Astrocyte (in vitro differentiated cells and primary cell): ENCODE data around the gene TLR9. TPM values are rescaled to one million over a fixed set of nuclear protein-coding genes. Genes with fewer than 3 reads are reported as not detected.

Source experiments
- DNase-seq: peaks from one replicate; pipeline ENCODE4 v3.0.0-alpha.2; 2010; ENCODE audit warnings: low read depth
- FAIRE-seq: peaks from 2 replicates; lab custom pipeline; 2011; peaks lifted over from hg19 to GRCh38; lab: Jason Lieb, UNC
- H2AFZ ChIP-seq: 2 replicates; pipeline ENCODE4 v1.6.0; 2012; ENCODE audit warnings: low read depth, low read length, inconsistent platforms
- H3K27ac ChIP-seq: 2 replicates; pipeline ENCODE4 v1.5.1; 2011; ENCODE audit warnings: low read depth, low read length, inconsistent platforms
- H3K27me3 ChIP-seq: 2 replicates; pipeline ENCODE4 v1.6.0; 2011; ENCODE audit warnings: low read length, inconsistent platforms; ENCODE audit not compliant: insufficient read depth
- H3K36me3 ChIP-seq: 2 replicates; pipeline ENCODE4 v1.5.1; 2011; ENCODE audit warnings: low read length, inconsistent platforms; ENCODE audit not compliant: insufficient read depth
- H3K4me1 ChIP-seq: 2 replicates; pipeline ENCODE4 v1.5.1; 2011; ENCODE audit warnings: low read length, inconsistent platforms; ENCODE audit not compliant: insufficient read depth
- H3K4me2 ChIP-seq: 2 replicates; pipeline ENCODE4 v1.6.0; 2012; ENCODE audit warnings: low read length, inconsistent platforms
- H3K4me3 ChIP-seq: 2 replicates; pipeline ENCODE4 v1.5.1; 2011; ENCODE audit warnings: low read depth, mild to moderate bottlenecking, low read length, inconsistent platforms; ENCODE audit not compliant: insufficient read depth
- H3K79me2 ChIP-seq: 2 replicates; pipeline ENCODE4 v1.6.0; 2012; ENCODE audit warnings: mild to moderate bottlenecking, low read length, inconsistent platforms; ENCODE audit not compliant: insufficient read depth
- H3K9ac ChIP-seq: 2 replicates; pipeline ENCODE4 v1.6.0; 2012; ENCODE audit warnings: mild to moderate bottlenecking, low read length, inconsistent platforms
- H3K9me3 ChIP-seq: 2 replicates; pipeline ENCODE4 v1.5.1; 2012; ENCODE audit warnings: low read depth, mild to moderate bottlenecking, low read length, inconsistent platforms; ENCODE audit not compliant: insufficient read depth
- H4K20me1 ChIP-seq: 2 replicates; pipeline ENCODE4 v1.6.0; 2012; ENCODE audit warnings: low read length, inconsistent platforms; ENCODE audit not compliant: insufficient read depth
- H3K27ac Mint-ChIP-seq: one replicate; pipeline ENCODE4 v1.8.0; 2021; ENCODE audit warnings: mild to moderate bottlenecking, mixed read lengths; ENCODE audit not compliant: unreplicated experiment
- H3K27me3 Mint-ChIP-seq: one replicate; pipeline ENCODE4 v1.8.0; 2021; ENCODE audit warnings: low read depth, mixed read lengths; ENCODE audit not compliant: unreplicated experiment
- H3K36me3 Mint-ChIP-seq: one replicate; pipeline ENCODE4 v1.8.0; 2021; ENCODE audit warnings: low read depth, mixed read lengths; ENCODE audit not compliant: unreplicated experiment
- H3K4me1 Mint-ChIP-seq: one replicate; pipeline ENCODE4 v1.8.0; 2021; ENCODE audit warnings: low read depth, mixed read lengths; ENCODE audit not compliant: unreplicated experiment
- H3K4me3 Mint-ChIP-seq: one replicate; pipeline ENCODE4 v1.8.0; 2021; ENCODE audit warnings: mild to moderate bottlenecking, moderate library complexity, mixed read lengths; ENCODE audit not compliant: unreplicated experiment
- H3K9me3 Mint-ChIP-seq: one replicate; pipeline ENCODE4 v1.8.0; 2021; ENCODE audit warnings: mild to moderate bottlenecking, mixed read lengths; ENCODE audit not compliant: unreplicated experiment
- CTCF ChIP-seq: IDR thresholded peaks from 2 replicates; pipeline ENCODE4 v1.5.1; 2011; ENCODE audit warnings: low read depth, mild to moderate bottlenecking, inconsistent platforms, low read length, moderate library complexity; ENCODE audit not compliant: insufficient read depth
- EZH2 ChIP-seq: IDR thresholded peaks from 2 replicates; pipeline ENCODE4 v1.6.1; 2012; ENCODE audit warnings: mild to moderate bottlenecking, low read length, inconsistent platforms; ENCODE audit not compliant: insufficient read depth
- total RNA-seq: library from RNA; stranded (reverse); gene quantifications from 2 replicates; pipeline ENCODE4 v1.2.1, GENCODE V29; 2021

Gene TLR9
- total RNA-seq, 1 donor from 2014 or later, result 0.25 TPM

- peaks cover 13% of the 10 kb centered on the region for H3K4me1 Mint-ChIP-seq
- peaks cover 8% of the 10 kb centered on the region for H3K36me3 Mint-ChIP-seq
- Histone ChIP-seq H3K9ac (no peak overlapping the region), H3K4me2 (no peak overlapping the region), H3K9me3 (no peaks in the 10 kb centered on the region), H3K36me3 (peaks cover 2% of the 10 kb centered on the region), H4K20me1 (peaks cover 12% of the 10 kb centered on the region), H3K79me2 (peaks cover 20% of the 10 kb centered on the region), H3K4me3 (no peak overlapping the region), H2AFZ (no peak overlapping the region), H3K27ac (no peak overlapping the region), H3K27me3 (no peaks in the 10 kb centered on the region), H3K4me1 (peaks cover 15% of the 10 kb centered on the region)
- no peaks in the 10 kb centered on the region for H3K9me3 Mint-ChIP-seq
- no peak overlapping the region for H3K27ac Mint-ChIP-seq
- H3K4me3 Mint-ChIP-seq, result no peak overlapping the region
- H3K27me3 Mint-ChIP-seq, result peaks cover 10% of the 10 kb centered on the region
- FAIRE-seq (no peak), DNase-seq (no peak)
- TF ChIP-seq EZH2 (no peak), CTCF (no peak)
Measured at GRCh38 chr3:52195291-52195597, 30.2 kb downstream of the TLR9 start.

GRCh38 chr3:52194485-52195290, 30.8 kb downstream of the TLR9 start:
- no peak overlapping the region for H3K4me3 Mint-ChIP-seq
- H3K27me3 Mint-ChIP-seq, result peaks cover 10% of the 10 kb centered on the region
- Histone ChIP-seq H3K4me1 (peaks cover 19% of the 10 kb centered on the region), H3K9me3 (no peaks in the 10 kb centered on the region), H3K27ac (no peak overlapping the region), H3K9ac (no peak overlapping the region), H3K4me3 (no peak overlapping the region), H2AFZ (no peak overlapping the region), H3K36me3 (no peaks in the 10 kb centered on the region), H3K4me2 (no peak overlapping the region), H4K20me1 (peaks cover 12% of the 10 kb centered on the region), H3K27me3 (no peaks in the 10 kb centered on the region), H3K79me2 (peaks cover 17% of the 10 kb centered on the region)
- DNase-seq (no peak), FAIRE-seq (no peak)
- TF ChIP-seq EZH2, result no peak
- peaks cover 7% of the 10 kb centered on the region for H3K36me3 Mint-ChIP-seq
- no peaks in the 10 kb centered on the region for H3K9me3 Mint-ChIP-seq
- no peak overlapping the region for H3K27ac Mint-ChIP-seq
- peaks cover 11% of the 10 kb centered on the region for H3K4me1 Mint-ChIP-seq

GRCh38 chr3:52193065-52193464, 32.4 kb downstream of the TLR9 start:
- Histone ChIP-seq H3K36me3 (no peaks in the 10 kb centered on the region), H3K4me1 (peaks cover 15% of the 10 kb centered on the region), H2AFZ (no peak overlapping the region), H3K27me3 (no peaks in the 10 kb centered on the region), H3K27ac (no peak overlapping the region), H3K4me2 (no peak overlapping the region), H3K79me2 (peaks cover 1% of the 10 kb centered on the region), H3K9me3 (no peaks in the 10 kb centered on the region), H3K9ac (no peak overlapping the region), H3K4me3 (no peak overlapping the region), H4K20me1 (no peaks in the 10 kb centered on the region)
- H3K4me1 Mint-ChIP-seq, result peaks cover 4% of the 10 kb centered on the region
- no peaks in the 10 kb centered on the region for H3K9me3 Mint-ChIP-seq
- H3K27ac Mint-ChIP-seq, result no peak overlapping the region
- peaks cover 10% of the 10 kb centered on the region for H3K27me3 Mint-ChIP-seq
- no peak for DNase-seq
- TF ChIP-seq CTCF, result no peak
- TF ChIP-seq EZH2, result no peak
- no peak overlapping the region for H3K4me3 Mint-ChIP-seq
- no peak for FAIRE-seq
- H3K36me3 Mint-ChIP-seq, result no peaks in the 10 kb centered on the region
